ENCODE data around the gene SPDL1.

The SPDL1 gene

DNA sequence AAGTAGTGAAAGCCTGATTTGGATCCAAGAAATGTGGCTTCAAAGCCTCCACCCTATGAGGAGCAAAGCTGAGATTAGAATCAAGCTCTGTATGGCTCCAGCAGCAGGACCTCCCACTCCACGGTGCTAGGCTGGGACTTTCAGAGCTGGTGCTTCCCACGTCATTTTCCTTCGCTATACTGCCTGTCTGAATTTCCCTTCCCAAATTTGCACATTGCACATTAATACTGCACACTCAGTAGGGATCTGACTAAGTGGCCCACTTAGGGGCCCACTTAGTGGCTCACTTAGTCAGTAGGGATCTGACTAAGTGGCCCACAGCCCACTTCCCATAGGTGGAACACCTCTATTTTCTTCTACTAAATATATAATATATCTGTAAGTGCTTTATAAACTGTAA is 14.1 kb upstream of the SPDL1 start:
- peaks cover 5% of the 10 kb centered on the region for H3K27me3 ChIP-seq (ENCODE audit: control insufficient read depth, insufficient read depth, low read length, poor library complexity, severe bottlenecking)
- H3K27ac ChIP-seq (ENCODE audit: insufficient read depth, low read depth, low read length, poor library complexity, severe bottlenecking), result no peak overlapping the region
- no peak overlapping the region for H3K4me3 ChIP-seq (ENCODE audit: insufficient read depth, low read depth, low read length)
- no peaks in the 10 kb centered on the region for H3K9me3 ChIP-seq (ENCODE audit: control insufficient read depth, low read length)
- H3K4me1 ChIP-seq (ENCODE audit: control insufficient read depth, insufficient read depth, low read length), result no peaks in the 10 kb centered on the region
- no peaks in the 10 kb centered on the region for H3K36me3 ChIP-seq (ENCODE audit: control insufficient read depth, insufficient read depth, low read length)
- 91 to 95% methylated on average over 3 of the region's 3 CpGs for WGBS, 2 experiments

GRCh38 chr5:169571355-169571754 is 12.2 kb upstream of the SPDL1 start:
- H3K27me3 ChIP-seq (ENCODE audit: control insufficient read depth, insufficient read depth, low read length, poor library complexity, severe bottlenecking), result peaks cover 16% of the 10 kb centered on the region
- 85 to 90% methylated on average over 5 of the region's 5 CpGs for WGBS, 2 experiments

GRCh38 chr5:169574134-169574646 is 9.4 kb upstream of the SPDL1 start:
- Histone ChIP-seq H3K4me1 (ENCODE audit: control insufficient read depth, insufficient read depth, low read length) (no peaks in the 10 kb centered on the region), H3K9me3 (ENCODE audit: control insufficient read depth, low read length) (no peaks in the 10 kb centered on the region), H3K27me3 (ENCODE audit: control insufficient read depth, insufficient read depth, low read length, poor library complexity, severe bottlenecking) (peaks cover 16% of the 10 kb centered on the region), H3K27ac (ENCODE audit: insufficient read depth, low read depth, low read length, poor library complexity, severe bottlenecking) (no peak overlapping the region), H3K36me3 (ENCODE audit: control insufficient read depth, insufficient read depth, low read length) (no peaks in the 10 kb centered on the region), H3K4me3 (ENCODE audit: insufficient read depth, low read depth, low read length) (no peak overlapping the region)
- WGBS, 2 experiments, result 66 to 75% methylated on average over 4 to 5 of the region's 5 CpGs

More at GRCh38 chr5:169571355-169571754, 12.2 kb upstream of the SPDL1 start:
- Histone ChIP-seq H3K4me3 (ENCODE audit: insufficient read depth, low read depth, low read length) (no peak overlapping the region), H3K9me3 (ENCODE audit: control insufficient read depth, low read length) (no peaks in the 10 kb centered on the region), H3K36me3 (ENCODE audit: control insufficient read depth, insufficient read depth, low read length) (no peaks in the 10 kb centered on the region), H3K27ac (ENCODE audit: insufficient read depth, low read depth, low read length, poor library complexity, severe bottlenecking) (no peak overlapping the region), H3K4me1 (ENCODE audit: control insufficient read depth, insufficient read depth, low read length) (no peaks in the 10 kb centered on the region)

DNA sequence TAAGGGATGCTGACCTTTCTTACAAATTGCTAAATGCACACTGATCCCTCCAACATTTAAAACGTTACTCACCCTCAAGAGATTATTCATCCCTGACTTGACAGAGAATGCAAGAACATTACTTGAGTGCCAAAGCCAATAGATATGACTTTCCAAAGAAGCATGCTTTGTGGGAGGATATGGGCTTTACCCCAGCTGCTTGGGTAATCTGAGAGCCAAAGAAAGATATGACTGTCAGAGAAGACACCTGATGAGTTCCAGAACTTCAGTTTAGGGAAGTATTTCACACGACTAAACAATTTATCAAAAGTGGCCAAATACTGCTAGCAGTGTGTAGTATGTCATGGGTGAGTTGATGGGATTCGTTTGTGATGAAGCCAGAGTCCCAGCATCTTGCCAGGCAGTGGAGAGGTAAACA is 7.4 kb upstream of the SPDL1 start:
- Histone ChIP-seq H3K9me3 (ENCODE audit: control insufficient read depth, low read length) (no peaks in the 10 kb centered on the region), H3K27ac (ENCODE audit: insufficient read depth, low read depth, low read length, poor library complexity, severe bottlenecking) (no peak overlapping the region), H3K36me3 (ENCODE audit: control insufficient read depth, insufficient read depth, low read length) (no peaks in the 10 kb centered on the region), H3K4me3 (ENCODE audit: insufficient read depth, low read depth, low read length) (no peak overlapping the region), H3K27me3 (ENCODE audit: control insufficient read depth, insufficient read depth, low read length, poor library complexity, severe bottlenecking) (peaks cover 22% of the 10 kb centered on the region), H3K4me1 (ENCODE audit: control insufficient read depth, insufficient read depth, low read length) (no peaks in the 10 kb centered on the region)
- WGBS, 2 experiments, result 60 to 68% methylated on average over 3 of the region's 3 CpGs

GRCh38 chr5:169577951-169578350 is 5.6 kb upstream of the SPDL1 start:
- no peaks in the 10 kb centered on the region for H3K4me1 ChIP-seq (ENCODE audit: control insufficient read depth, insufficient read depth, low read length)
- H3K4me3 ChIP-seq (ENCODE audit: insufficient read depth, low read depth, low read length), result no peak overlapping the region
- 83% methylated on average over 1 of the region's 1 CpG; no CpG with 5 or more reads in 1 of the 2 experiments for WGBS, 2 experiments
- H3K27ac ChIP-seq (ENCODE audit: insufficient read depth, low read depth, low read length, poor library complexity, severe bottlenecking), result no peak overlapping the region
- peaks cover 22% of the 10 kb centered on the region for H3K27me3 ChIP-seq (ENCODE audit: control insufficient read depth, insufficient read depth, low read length, poor library complexity, severe bottlenecking)
- H3K9me3 ChIP-seq (ENCODE audit: control insufficient read depth, low read length), result no peaks in the 10 kb centered on the region
- no peaks in the 10 kb centered on the region for H3K36me3 ChIP-seq (ENCODE audit: control insufficient read depth, insufficient read depth, low read length)

DNA sequence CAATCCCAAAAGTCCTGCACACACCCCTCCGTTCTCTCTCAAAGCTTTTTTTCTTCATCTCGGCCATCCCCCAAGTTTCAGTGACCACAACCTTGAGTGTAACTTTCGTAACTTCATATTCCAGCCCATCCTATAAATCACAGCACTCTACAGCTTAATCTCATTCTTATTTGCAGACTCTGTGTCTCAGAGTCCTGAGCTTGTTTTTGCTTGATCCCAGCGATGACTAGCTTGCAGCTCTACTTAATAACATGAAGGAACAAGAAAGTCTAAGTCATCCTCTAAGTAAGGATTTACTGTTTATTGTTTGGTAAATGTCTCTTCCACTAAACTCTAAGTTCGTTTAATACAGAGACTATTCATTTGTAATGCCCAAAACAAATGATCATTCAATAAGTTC is 2.6 kb upstream of the SPDL1 start:
- 77 to 78% methylated on average over 5 of the region's 5 CpGs for WGBS, 2 experiments
- H3K4me3 ChIP-seq (ENCODE audit: insufficient read depth, low read depth, low read length), result no peak overlapping the region
- no peaks in the 10 kb centered on the region for H3K4me1 ChIP-seq (ENCODE audit: control insufficient read depth, insufficient read depth, low read length)
- H3K9me3 ChIP-seq (ENCODE audit: control insufficient read depth, low read length), result no peaks in the 10 kb centered on the region
- no peak overlapping the region for H3K27ac ChIP-seq (ENCODE audit: insufficient read depth, low read depth, low read length, poor library complexity, severe bottlenecking)
- peaks cover 14% of the 10 kb centered on the region for H3K27me3 ChIP-seq (ENCODE audit: control insufficient read depth, insufficient read depth, low read length, poor library complexity, severe bottlenecking)
- H3K36me3 ChIP-seq (ENCODE audit: control insufficient read depth, insufficient read depth, low read length), result no peaks in the 10 kb centered on the region

DNA sequence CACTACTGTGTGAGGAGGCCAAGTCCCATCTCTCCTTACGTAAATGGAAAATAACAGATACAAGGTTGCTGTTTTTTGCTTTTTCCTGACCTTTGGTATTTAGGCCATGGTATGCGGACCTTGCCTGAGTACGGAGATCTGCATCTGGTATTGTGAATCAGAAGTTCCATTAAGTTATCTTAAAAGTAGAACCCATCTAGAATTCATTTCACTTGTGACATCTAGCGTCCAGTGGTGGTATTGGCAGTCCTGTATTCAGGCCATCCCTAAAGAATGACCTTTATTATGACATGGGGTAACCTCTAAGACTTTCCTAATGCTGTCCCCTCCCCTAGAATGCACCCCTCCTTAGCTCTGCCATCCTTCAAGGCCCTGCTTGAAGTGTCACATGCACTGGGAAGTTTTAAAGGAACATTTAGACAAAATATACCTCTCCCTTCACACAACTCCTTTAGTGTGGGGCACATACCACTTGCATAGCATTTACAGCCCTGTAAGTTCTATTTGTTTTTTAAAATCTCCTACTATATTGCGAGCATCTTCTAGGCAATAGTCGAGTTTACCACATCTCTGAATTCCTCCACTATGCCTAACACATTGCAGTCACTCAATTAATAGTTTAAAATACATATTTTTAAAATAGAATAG is 1.9 kb upstream of the SPDL1 start:
- no peaks in the 10 kb centered on the region for H3K4me1 ChIP-seq (ENCODE audit: control insufficient read depth, insufficient read depth, low read length)
- no peaks in the 10 kb centered on the region for H3K36me3 ChIP-seq (ENCODE audit: control insufficient read depth, insufficient read depth, low read length)
- WGBS, 2 experiments, result 48 to 52% methylated on average over 5 to 6 of the region's 6 CpGs
- no peak overlapping the region for H3K27ac ChIP-seq (ENCODE audit: insufficient read depth, low read depth, low read length, poor library complexity, severe bottlenecking)
- H3K4me3 ChIP-seq (ENCODE audit: insufficient read depth, low read depth, low read length), result no peak overlapping the region
- H3K9me3 ChIP-seq (ENCODE audit: control insufficient read depth, low read length), result no peaks in the 10 kb centered on the region
- peaks cover 11% of the 10 kb centered on the region for H3K27me3 ChIP-seq (ENCODE audit: control insufficient read depth, insufficient read depth, low read length, poor library complexity, severe bottlenecking)

DNA sequence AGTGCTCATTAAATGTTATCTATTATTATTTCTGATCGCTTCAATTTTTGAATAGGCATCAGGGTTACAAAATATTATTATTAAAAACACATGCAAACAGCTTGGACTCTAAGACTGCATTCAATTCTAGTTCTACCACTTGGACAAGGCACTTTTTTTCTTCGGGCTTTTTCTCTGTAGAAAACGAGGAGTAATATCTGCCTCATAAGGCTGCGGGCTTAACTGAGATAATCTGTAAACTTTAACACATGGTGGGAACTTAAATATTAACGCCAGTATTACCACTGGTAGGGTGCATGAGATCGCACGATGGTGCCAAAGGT is 511 bp upstream of the SPDL1 start:
- no peak overlapping the region for H3K27ac ChIP-seq (ENCODE audit: insufficient read depth, low read depth, low read length, poor library complexity, severe bottlenecking)
- peaks cover 11% of the 10 kb centered on the region for H3K27me3 ChIP-seq (ENCODE audit: control insufficient read depth, insufficient read depth, low read length, poor library complexity, severe bottlenecking)
- peak overlapping the region; percentile 60 for H3K4me3 ChIP-seq (ENCODE audit: insufficient read depth, low read depth, low read length)
- 17 to 21% methylated on average over 7 of the region's 7 CpGs for WGBS, 2 experiments
- no peaks in the 10 kb centered on the region for H3K36me3 ChIP-seq (ENCODE audit: control insufficient read depth, insufficient read depth, low read length)
- H3K9me3 ChIP-seq (ENCODE audit: control insufficient read depth, low read length), result no peaks in the 10 kb centered on the region
- no peaks in the 10 kb centered on the region for H3K4me1 ChIP-seq (ENCODE audit: control insufficient read depth, insufficient read depth, low read length)

GRCh38 chr5:169584998-169585451 is 1.5 kb downstream of the SPDL1 start:
- Histone ChIP-seq H3K27me3 (ENCODE audit: control insufficient read depth, insufficient read depth, low read length, poor library complexity, severe bottlenecking) (peaks cover 4% of the 10 kb centered on the region), H3K27ac (ENCODE audit: insufficient read depth, low read depth, low read length, poor library complexity, severe bottlenecking) (no peak overlapping the region), H3K4me1 (ENCODE audit: control insufficient read depth, insufficient read depth, low read length) (no peaks in the 10 kb centered on the region), H3K9me3 (ENCODE audit: control insufficient read depth, low read length) (no peaks in the 10 kb centered on the region), H3K4me3 (ENCODE audit: insufficient read depth, low read depth, low read length) (peak overlapping the region; percentile 60), H3K36me3 (ENCODE audit: control insufficient read depth, insufficient read depth, low read length) (peaks cover 10% of the 10 kb centered on the region)
- WGBS, 2 experiments, result 90 to 91% methylated on average over 5 of the region's 5 CpGs

GRCh38 chr5:169590602-169591001 is 7.0 kb downstream of the SPDL1 start:
- H3K9me3 ChIP-seq (ENCODE audit: control insufficient read depth, low read length), result no peaks in the 10 kb centered on the region
- H3K4me1 ChIP-seq (ENCODE audit: control insufficient read depth, insufficient read depth, low read length), result no peaks in the 10 kb centered on the region
- no peak overlapping the region for H3K4me3 ChIP-seq (ENCODE audit: insufficient read depth, low read depth, low read length)
- H3K27me3 ChIP-seq (ENCODE audit: control insufficient read depth, insufficient read depth, low read length, poor library complexity, severe bottlenecking), result no peaks in the 10 kb centered on the region
- H3K36me3 ChIP-seq (ENCODE audit: control insufficient read depth, insufficient read depth, low read length), result peaks cover 41% of the 10 kb centered on the region
- H3K27ac ChIP-seq (ENCODE audit: insufficient read depth, low read depth, low read length, poor library complexity, severe bottlenecking), result no peak overlapping the region
- WGBS, 2 experiments, result 90 to 100% methylated on average over 3 of the region's 3 CpGs

Measured in ectodermal cell (in vitro differentiated cells).